Activated CD8-positive, alpha-beta memory T cell treated with anti-CD3 and anti-CD28 coated beads for 48 hours (primary cell): ENCODE results near the gene PDE8A.

Experiments used
- DNase-seq, 3 experiments: peaks; one replicate each; pipeline ENCODE4 v3.0.0-alpha.2; 2020; ENCODE audit warnings: low read depth in 2 of 3, low spot score in 2 of 3

PDE8A gene

GRCh38 chr15:84981711-84982300 is at the start of gene PDE8A:
Gene PDE8A, plus strand, starts transcription at chr15:84981856. Its CDS starts 307 bp downstream, at chr15:84982163.
- DNase-seq = peak in 2 of 3 experiments; percentile 23 to 27

GRCh38 chr15:84934942-84935729 is 46.5 kb upstream of the PDE8A start:
- no peak for DNase-seq

DNA sequence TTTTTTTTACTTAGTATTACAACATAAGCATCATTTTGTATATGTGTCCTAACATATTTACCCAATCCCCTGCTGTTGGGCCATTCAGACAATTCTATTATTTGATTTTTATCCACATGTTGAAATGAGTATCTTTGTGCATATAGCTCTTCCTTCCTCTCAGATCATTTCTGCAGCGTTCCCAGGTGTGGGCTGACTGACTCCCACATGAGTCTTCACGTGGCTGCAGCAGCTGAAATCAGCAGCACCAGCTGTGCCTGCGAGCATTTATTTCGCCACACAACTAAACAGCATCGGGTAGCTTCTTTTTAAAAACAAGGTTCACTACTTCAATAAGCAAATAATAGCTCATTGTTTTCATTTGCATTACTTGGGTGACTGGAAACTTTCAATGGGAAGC is 44.5 kb upstream of the PDE8A start:
- DNase-seq = no peak

- DNase-seq = no peak
These were observed 42.9 kb upstream of the PDE8A start for GRCh38 chr15:84938726-84939125.

GRCh38 chr15:84940399-84940798 is 41.3 kb upstream of the PDE8A start:
- DNase-seq = no peak

GRCh38 chr15:84942456-84942855 is 39.2 kb upstream of the PDE8A start:
- no peak for DNase-seq

- DNase-seq = no peak
These were observed 37.3 kb upstream of the PDE8A start for GRCh38 chr15:84944311-84944710.

DNA sequence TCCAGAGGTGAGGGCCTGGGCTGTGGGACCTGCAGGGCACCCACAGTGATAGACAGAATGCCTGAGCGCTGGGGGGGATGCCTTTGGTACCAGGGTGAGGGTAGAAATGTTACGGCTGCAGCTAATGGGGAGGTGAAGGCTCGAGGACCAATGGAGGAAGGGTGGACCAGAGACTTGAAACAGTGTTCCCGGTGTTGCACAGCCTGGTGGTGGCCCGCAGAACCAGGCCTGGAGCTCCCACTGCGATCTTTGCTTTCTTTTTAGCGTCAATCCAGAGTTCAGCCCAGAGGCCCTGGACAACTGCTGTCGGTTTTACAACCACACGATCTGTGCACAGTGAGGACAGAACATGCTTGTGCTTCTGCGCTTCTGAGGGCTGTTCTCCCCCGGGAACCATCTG is 36.8 kb upstream of the PDE8A start:
- DNase-seq = no peak

- DNase-seq = no peak
These were observed 34.7 kb upstream of the PDE8A start for GRCh38 chr15:84946772-84947489.

DNA sequence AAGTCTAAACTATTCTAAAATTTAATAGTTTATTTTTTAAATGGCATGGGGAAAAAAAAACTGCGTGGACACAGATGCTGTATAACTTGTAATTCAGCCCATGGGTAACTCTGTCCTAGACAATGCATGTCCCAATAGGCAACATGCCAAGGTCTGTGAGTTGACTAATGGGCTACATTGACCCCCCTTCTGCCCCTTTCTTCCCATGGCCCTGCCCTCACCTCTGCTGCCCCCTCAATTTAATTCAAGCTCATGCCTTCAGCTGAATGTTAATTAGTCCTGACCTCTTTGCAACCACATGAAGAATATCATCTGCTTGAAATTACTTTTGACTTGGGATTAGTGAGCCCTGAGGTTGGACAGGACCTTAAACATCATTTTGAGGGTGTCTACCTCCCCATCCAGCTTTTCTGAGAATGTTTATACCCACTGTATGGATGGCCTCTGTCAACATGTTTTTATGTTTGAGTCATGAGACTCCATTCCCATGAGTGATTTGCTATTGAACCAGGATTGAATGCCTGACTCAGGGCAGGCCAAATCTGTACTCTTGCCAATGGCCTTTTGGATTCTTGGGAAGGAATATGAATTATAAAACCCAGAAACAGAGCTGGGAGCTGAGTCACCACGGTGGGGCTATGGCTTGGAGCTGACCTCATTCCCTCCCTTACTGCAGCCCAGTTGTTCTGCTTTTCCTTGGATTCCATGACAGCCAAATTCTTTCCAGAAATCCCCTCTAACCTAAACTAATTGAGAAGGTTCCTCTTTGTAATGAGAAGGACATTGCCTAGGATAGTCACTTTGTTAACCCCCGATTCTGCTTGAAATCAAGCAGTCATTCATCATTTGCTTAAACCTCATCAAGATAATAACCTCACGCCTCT is 33.5 kb upstream of the PDE8A start:
- DNase-seq = no peak

GRCh38 chr15:84949043-84949442 is 32.6 kb upstream of the PDE8A start:
- DNase-seq = no peak

- no peak for DNase-seq
These were observed 31.6 kb upstream of the PDE8A start for GRCh38 chr15:84949845-84950569.

- DNase-seq = no peak
These were observed 31.0 kb upstream of the PDE8A start for GRCh38 chr15:84950570-84951111.

GRCh38 chr15:84951736-84952135 is 29.9 kb upstream of the PDE8A start:
- no peak for DNase-seq

DNA sequence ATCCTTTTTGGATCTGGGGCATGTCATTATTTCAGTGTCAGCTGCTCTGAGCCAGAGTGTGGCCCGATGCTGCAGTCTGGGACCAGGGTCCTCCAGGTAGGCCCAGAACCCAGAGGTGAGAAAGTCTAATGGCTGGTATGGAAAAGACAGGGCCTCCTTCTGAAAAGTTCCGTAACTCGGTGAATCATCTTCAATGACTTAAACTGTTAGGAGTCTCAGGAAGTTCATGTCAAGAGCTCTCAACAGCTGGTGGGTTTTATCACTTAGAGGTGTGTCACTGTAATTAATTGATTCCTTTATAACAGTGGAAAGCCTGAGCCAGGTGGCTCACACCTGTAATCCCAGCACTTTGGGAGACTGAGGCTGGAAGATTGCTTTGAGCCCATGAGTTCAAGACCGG is 28.5 kb upstream of the PDE8A start:
- no peak for DNase-seq

- DNase-seq = no peak
These were observed 27.9 kb upstream of the PDE8A start for GRCh38 chr15:84953726-84954125.

DNA sequence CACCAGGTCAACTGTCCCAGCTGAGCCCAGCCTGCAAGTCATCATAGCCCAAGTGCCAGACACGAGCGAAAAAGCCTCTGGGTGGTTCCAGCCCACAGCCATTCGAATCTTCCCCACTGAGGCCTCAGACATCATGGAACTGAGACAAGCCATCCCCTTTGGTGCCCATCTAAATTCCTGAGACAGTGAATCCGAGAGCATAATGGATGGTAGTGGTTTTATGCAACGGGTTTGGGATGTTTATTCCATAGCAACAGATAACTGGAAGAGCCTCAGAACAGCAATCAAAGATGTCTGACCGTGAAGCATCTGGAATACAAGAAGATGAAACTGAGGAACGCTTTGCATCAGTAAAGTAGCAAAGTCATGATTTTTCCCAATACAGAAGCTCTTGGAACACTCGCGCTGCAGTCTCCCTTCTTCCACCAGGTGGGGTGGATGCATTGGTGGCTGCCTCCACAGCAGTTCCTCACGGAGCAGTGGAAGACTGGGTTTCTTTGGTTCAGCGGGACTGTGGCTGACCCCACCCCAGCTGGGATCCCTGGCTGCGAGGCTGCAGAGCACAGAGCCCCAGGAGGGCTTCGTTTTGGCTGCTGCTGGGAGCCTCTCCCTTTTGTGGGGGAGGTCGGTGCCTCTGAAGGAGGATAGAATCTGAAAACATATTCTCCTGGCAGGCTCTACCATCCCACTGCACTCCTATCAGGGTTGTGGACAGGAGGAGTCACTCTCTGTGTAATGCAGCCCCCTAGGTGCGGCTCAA is 26.4 kb upstream of the PDE8A start:
- no peak for DNase-seq

GRCh38 chr15:84956199-84956598 is 25.5 kb upstream of the PDE8A start:
- DNase-seq = no peak

GRCh38 chr15:84960391-84961113 is 21.1 kb upstream of the PDE8A start:
- DNase-seq = no peak
